Measurements from ENCODE around the gene CFAP90.
A peak's percentile ranks its signal among the peaks of the same experiment; 100 is the strongest.

CFAP90 gene

GRCh38 chr5:7867260-7867659 lies 16.3 kb upstream of the CFAP90 start:
- no peak for DNase-seq

- no peak for DNase-seq
These were observed 15.3 kb upstream of the CFAP90 start for GRCh38 chr5:7866196-7866595.

DNA sequence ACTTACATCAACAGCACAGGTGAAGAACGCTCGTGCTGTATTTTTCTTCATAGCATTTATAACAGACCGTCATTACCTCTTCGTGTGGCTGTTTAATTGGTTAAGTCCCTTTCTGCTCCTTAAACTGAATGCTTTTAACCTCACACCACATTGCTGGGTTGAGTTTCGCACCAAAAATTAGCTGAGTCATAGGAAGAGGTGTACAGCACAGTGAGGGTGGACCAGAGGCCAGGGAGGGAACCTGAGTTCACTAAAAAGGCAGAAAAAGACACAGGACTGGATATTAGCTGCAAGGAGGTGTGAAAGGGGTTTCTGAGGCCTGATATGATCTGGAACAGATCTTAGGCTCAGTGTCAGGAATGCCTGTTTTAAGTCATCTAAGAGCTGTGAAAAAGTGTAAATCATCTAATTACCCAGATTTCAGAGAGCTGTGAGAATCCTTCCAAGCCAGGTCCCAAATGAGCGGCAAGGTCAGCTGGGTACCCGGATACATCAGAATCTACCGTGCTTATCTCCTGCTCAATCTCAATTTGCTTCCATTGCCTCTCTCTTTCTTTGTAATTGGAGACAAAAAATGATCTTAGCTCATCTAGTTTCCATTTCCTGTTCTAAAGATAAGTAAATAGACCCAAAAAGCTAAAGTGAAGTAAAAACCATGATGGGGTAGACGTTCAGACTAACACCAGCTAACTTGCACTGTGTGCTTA lies 7.1 kb upstream of the CFAP90 start:
- no peak for DNase-seq

DNA sequence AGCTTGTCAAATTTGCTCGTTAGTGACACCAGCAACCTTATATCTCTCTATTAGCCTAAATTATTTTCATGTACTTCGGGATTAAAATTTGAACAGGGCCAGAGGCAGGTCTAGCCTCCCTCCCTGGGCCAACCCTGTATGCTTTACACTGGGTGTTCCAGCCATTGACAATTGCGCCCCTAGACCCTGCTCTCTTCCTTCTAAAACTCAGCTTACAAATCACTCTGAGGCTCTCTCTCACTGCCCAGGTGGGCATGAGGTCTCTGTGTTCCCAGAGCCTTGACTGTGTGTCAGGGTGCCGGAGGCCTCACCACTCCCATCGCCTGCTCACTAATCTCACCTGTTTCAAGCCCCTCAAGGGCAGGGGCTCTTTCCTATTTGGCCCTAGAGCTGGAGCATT lies 6.4 kb upstream of the CFAP90 start:
- DNase-seq, result no peak

GRCh38 chr5:7856855-7857254 lies 5.9 kb upstream of the CFAP90 start:
- DNase-seq, result peak; percentile 80

DNA sequence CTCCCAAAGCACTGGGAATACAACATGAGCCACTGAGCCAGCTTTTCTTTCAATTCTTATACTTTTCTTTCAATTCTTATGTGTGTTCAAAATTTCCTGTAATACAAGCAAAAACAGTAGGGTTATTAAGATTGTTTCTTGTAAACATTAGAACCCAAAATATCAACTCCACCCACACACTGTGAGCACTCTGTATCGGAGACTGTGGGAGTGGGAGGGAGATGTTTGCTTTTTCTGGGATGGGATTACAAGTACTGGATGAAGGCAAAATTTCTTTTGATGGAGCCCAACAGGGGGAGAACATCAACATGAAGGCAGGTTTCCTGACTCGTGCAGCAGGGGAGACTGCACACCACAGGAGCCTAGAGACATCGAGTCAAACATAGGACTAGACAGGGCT lies 4.7 kb upstream of the CFAP90 start:
- no peak for DNase-seq

DNA sequence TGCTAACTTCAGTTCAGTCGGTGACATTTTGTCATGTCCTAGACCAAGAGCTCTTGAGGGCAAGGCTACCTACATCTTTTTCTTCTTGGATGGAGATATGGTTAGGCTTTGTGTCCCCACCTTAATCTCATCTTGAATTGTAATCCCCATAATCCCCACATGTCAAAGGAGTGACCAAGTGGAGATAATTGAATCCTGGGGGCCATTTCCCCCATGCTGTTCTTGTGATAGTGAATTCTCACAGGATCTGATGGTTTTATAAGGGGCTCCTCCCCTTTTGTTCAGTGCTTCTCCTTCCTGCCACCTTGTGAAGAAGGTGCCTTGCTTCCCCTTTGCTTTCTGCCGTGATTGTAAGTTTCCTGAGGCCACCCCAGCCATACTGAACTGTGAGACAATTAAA lies 2.1 kb upstream of the CFAP90 start:
- DNase-seq, result no peak

- no peak for DNase-seq
These were observed 1.6 kb upstream of the CFAP90 start for GRCh38 chr5:7852542-7852941.

DNA sequence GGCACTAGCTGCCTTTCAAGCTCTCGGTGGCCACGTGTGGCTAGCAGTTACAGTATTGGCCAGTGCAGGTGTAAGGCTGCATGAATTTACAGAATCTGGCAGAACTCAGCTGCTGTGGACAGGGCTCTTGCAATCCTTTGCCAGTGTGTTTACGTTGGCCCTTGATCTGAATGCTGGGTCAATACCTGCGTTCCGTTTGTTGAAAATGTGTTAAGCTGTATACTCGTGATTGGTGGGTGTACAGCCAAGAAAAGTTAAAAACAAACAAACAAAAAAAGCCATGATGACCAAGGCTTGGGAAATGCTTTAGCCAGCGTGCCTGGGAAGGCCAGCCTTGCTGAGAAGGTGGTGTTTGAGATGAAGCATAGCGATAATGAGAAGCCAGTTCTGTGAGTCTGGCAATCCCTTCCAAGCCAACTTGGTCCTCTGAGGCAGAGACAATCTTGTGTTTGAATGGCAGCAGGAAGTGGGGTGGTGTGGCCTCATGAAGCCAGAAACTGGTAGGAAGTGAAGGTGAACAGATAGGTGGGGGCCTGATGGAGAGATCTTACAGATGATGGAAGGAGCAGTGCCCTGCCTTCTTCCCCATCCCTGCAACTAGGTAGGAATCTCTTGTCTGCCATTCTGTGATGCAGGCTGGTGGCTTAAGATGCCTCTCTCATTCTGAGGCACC lies 820 bp upstream of the CFAP90 start:
- DNase-seq, result no peak

GRCh38 chr5:7851240-7851592 lies 283 bp upstream of the CFAP90 start:
- DNase-seq, result no peak

- peak; percentile 79 for DNase-seq
These were observed 1.1 kb downstream of the CFAP90 start for GRCh38 chr5:7849681-7850394.

DNA sequence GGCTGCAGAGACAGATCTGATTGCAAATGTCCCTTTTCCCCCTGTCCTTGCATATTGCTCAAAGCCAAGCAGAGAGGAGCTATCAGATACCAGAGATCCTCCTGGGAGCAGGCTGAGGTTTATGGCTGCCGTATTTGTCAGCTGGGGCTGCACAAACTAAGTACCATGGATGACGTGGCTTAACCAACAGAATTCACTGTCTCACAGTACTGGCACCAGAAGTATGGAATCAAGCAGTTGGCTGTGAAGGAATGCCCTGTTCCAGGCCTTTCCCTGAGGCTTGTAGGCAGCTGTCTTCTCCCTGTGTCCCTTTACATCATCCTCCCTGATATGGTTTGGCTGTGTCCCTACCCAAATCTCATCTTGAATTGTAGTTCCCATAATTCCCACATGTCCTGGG lies 2.6 kb downstream of the CFAP90 start:
- peak; percentile 33 for DNase-seq

- DNase-seq, result no peak
These were observed 4.6 kb downstream of the CFAP90 start for GRCh38 chr5:7846327-7846726.

DNA sequence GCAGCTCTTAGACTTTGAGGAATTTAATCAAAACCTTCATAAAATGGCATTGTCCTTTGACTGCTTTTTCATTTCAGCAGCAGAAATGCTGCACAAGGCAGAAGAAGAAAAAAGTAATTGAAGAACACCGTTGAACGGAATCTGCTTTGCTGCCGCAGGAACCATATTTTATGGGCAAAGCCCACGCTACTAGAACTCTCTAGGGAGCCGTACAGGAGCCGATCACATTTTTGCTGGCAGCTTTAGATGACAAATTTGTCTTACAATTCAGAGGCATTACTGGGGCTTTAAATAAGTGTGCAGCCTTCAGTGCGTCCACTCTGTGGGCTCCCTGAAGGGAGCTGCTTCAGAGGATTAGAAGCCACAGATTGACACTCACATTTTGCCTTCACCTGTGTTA lies 5.4 kb downstream of the CFAP90 start:
- DNase-seq, result peak; percentile 18

DNA sequence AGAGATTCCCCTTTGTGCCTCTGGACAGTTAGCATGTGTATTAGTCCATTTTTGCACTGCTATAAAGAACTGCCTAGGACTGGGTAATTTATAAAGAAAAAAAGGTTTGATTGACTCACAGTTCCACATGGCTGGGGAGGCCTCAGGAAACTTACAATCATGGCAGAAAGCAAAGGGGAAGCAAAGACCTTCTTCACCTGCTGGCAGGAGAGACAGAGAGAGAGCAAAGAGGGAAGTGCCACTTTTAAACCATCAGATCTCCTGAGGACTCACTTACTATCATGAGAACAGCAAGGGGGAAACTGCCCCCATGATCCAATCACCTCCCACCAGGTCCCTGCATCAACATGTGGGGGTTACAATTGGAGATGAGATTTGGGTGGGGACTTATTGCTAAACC lies 6.0 kb downstream of the CFAP90 start:
- DNase-seq, result no peak

DNA sequence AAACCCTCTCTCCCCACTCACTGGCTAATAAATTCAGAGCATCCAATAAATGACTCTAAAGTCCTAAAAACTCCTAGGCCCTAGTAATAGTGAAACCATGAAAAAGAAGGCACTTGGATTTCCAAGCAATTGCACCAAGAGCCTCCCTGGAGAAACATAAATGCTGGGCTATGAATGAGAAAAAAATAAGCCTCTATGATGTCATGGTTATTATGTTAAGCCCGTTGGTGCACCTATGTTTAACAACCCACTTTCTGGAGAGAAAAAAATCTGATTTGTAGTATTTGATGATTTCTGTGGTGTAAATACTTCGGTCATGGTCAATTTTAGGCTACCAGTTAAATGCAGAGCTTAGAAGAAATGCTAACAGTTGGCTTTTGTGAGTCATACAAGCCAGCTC lies 8.4 kb downstream of the CFAP90 start:
- DNase-seq, result no peak

DNA sequence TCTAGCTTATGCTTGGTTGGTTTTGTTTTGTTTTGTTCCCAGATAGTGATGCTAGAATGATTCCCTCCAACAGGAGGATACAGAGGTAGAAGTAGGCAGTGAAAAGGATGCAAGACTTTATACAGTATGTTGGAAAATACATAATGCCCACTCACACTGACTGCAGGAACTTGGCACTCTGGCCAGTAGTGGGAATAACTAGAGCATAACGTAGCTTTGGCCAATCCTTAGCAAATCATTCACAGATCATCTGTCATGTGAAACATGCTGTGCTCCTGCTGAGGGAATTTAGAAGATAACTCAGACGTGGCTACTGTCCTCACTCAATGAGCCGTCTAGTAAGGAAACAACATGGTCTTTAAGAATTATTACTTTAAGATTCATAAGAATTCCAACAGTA lies 13.5 kb downstream of the CFAP90 start:
- DNase-seq, result peak; percentile 54

- no peak for DNase-seq
These were observed 16.0 kb downstream of the CFAP90 start for GRCh38 chr5:7834982-7835381.

GRCh38 chr5:7828269-7828668 lies 22.7 kb downstream of the CFAP90 start:
- DNase-seq, result no peak

DNA sequence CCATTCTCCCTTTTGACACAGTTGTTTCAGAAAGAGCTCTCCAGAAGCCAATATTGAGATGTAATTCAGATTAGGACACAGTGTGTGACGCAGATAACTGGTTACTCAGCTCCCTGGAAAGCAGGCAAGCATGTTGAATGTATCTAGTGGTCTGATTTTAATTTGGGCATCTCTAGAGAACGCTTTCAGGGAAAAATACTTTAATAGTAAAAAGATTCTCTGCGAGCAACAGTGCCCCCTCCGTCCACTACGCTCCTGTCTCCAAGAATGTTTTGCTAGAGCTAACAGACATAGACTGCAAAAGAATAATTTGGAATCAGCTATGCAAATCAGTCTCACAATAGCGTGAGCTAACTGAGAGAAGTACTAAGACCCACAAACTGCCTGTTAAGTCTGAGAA lies 23.3 kb downstream of the CFAP90 start:
- peak; percentile 26 for DNase-seq

DNA sequence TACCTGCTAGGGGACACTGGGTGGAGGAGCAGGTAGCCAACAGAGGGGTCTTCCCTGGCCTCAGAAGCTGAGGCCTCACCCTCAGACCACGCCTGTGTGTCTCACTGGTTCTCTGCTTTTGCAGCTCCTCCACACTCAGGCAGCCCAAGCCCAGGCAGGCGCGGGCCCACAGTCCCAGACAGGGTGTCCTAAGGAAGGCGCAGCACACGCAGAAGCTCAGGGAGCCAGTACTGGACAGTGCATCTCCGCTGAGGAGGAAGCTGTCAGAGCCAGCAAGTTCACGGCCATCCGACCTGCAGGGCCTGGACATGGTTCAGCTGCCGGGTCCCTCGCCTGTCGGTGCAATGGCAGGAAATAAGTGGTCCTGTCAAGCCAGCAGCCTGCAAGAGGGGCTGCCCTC lies 25.3 kb downstream of the CFAP90 start:
- DNase-seq, result peak; percentile 14

GRCh38 chr5:7824995-7825394 lies 25.9 kb downstream of the CFAP90 start:
- DNase-seq, result no peak

- DNase-seq, result no peak
These were observed 27.3 kb downstream of the CFAP90 start for GRCh38 chr5:7823594-7823993.

DNA sequence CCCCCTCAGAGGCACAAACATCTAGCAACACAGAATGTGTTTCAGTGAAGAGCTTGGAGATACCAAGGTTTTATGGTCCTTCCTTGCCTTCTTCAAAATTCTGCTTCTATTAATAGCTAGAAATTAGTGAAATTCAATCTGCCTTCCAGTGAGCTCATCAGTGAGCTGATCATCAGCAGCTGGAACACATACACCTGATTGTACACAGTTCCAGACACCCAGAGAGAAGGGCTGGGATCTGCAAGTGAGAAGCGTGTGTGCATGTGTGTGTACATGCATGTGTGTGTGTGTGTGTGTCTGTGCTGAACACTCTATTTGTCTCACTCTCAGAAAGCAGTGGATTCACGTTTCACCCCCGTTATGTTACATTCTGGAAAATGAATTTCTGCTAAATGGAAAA lies 28.5 kb downstream of the CFAP90 start:
- no peak for DNase-seq
